GM10266 (cell line): ENCODE results near the gene DGKE.

ENCODE experiments used
- DNase-seq: peaks from one replicate; pipeline ENCODE4 v3.0.0; 2012; ENCODE audit errors: extremely low spot score
- TF ChIP-seq, protein P1 (sequence below): IDR thresholded peaks from 2 replicates; pipeline ENCODE4 v1.5.1; 2012; ENCODE audit warnings: mild to moderate bottlenecking, low read depth; ENCODE audit not compliant: control insufficient read depth, insufficient read depth; ENCODE audit errors: missing control alignments

The DGKE gene

DNA sequence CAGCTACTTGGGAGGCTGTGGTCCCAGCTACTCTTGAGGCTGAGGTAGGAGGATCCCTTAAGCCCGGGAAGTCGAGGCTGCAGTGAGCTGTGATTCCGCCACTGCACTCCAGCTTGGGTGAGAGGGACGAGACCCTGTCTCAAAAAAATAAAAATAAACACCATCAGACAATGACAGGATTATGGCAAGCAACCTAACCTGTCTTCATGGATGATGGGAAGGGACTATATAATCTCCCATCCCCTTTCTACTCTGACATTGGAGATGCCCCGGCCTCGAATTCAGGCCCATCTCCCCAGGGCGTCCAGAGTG lies 79.0 kb downstream of the DGKE start:
- DNase-seq = no peak
- TF ChIP-seq, protein P1, sequence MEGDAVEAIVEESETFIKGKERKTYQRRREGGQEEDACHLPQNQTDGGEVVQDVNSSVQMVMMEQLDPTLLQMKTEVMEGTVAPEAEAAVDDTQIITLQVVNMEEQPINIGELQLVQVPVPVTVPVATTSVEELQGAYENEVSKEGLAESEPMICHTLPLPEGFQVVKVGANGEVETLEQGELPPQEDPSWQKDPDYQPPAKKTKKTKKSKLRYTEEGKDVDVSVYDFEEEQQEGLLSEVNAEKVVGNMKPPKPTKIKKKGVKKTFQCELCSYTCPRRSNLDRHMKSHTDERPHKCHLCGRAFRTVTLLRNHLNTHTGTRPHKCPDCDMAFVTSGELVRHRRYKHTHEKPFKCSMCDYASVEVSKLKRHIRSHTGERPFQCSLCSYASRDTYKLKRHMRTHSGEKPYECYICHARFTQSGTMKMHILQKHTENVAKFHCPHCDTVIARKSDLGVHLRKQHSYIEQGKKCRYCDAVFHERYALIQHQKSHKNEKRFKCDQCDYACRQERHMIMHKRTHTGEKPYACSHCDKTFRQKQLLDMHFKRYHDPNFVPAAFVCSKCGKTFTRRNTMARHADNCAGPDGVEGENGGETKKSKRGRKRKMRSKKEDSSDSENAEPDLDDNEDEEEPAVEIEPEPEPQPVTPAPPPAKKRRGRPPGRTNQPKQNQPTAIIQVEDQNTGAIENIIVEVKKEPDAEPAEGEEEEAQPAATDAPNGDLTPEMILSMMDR = no peak

GRCh38 chr17:56913353-56913866 lies 79.5 kb downstream of the DGKE start:
- DNase-seq = no peak
- TF ChIP-seq, protein P1 = no peak

DNA sequence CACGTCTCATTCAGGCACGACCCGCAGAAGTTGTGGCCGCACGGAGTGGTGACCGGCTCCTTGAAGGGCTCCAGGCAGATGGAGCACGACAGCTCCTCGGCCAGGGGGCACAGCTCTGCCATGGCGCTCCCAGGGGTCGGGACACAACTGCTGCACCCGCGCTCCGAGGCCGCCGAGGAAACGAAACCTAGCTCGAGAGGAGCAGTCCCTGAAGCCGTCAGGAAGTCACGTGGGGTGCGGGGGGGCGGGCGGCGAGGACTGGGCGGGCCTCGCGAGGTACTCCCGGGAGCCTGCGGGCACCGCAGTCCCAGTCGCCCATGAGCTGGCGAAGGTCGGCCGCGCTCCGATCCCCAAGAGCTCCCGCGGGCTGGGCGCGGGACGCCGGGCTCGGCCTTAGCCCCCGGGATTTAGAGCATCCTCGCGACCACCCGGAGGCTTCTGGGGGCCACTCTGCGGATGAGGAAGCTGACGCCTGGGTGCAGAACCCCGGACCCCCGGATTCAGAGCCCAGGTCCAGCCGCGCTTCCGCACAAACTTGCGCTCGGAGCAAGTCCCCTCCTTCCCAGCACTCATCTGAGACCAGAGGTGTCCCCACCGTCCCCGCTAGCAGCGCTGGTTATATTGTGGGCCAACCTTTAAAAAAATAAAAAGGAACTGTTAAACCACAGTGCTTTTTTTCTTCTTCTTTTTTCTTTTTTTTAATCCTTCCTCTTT lies 80.1 kb downstream of the DGKE start, which contains the start of gene TRIM25:
Gene TRIM25, minus strand, starts transcription at position 183 of the 714 bp plus-strand sequence. Its CDS starts 61 bp downstream, at position 122.
- DNase-seq = peak; percentile 94
- TF ChIP-seq, protein P1 = no peak

DNA sequence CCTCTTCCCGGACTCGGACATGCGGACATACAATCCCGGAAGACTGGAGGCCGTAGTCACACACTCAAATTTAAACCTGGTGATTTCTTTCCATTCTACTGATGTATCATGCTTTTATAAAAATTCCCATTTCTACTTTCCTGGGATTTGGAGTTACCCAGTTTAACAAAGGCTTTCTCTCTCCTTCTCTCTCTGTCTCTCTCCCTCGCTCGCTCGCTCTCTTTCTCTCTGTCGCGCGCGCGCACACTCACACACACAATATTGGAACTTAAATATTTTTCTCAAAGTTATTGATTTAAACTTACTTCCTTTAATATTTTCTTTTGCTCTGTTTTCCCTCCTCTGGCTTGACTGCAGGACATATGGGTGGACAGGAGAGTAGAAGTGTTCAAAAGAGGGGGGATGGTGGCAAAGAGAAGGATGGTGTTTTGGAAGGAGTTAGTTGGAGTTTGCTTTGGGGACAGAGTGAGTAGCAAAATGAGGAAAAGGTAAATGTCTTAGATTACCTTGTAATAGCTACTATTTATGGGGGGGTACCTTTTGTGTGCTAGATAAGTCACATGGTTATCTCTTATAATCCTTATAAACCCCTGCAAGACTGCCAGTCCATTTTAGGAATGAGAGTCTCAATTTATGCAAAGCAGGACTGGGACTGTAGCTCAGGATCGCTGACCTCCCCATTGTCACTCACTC lies 80.8 kb downstream of the DGKE start:
- TF ChIP-seq, protein P1 = no peak
- DNase-seq = no peak

- DNase-seq = no peak
- TF ChIP-seq, protein P1 = no peak
Observed at GRCh38 chr17:56917559-56918296, 83.8 kb downstream of the DGKE start.

GRCh38 chr17:56918916-56919315 lies 85.0 kb downstream of the DGKE start:
- no peak for DNase-seq
- TF ChIP-seq, protein P1 = no peak
